ENCODE data around the gene C1orf159.
A peak's percentile ranks its signal among the peaks of the same experiment; 100 is the strongest.

Gene C1orf159

DNA sequence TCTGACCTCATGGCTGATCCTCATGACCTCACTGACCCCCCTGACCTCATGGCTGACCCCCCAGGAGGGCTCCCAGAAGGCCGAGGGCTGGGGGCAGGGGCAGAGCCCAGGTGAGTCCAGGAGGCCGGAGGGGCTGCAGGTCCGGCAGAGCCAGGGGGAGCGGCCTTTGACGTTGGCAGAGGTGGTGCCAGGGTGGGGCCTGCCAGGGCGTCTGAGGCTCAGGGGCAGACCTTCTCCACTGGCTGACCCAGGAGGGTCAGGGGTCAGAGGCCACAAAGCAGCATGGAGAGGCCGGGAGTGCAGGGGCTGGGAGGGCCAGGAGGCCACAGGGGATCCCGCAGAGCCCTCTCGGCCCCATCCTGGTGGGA lies 29.6 kb upstream of the C1orf159 start:
- ChIA-PET POLR2A (no interaction called here), CTCF (no interaction called here)
- 0 out of 2 replicates have a peak, but pooled peaks have one; percentile 40 for TF ChIP-seq BCL11A (tag by site-specific recombination; IDR thresholded peaks at IDR 0.05; ENCODE audit: low read depth)
- no peak for TF ChIP-seq KLF1 (tag by site-specific recombination; IDR thresholded peaks at IDR 0.05)
- no peak for TF ChIP-seq ZNF473 (tag by site-specific recombination; IDR thresholded peaks at IDR 0.05)
- no peak for TF ChIP-seq ZNF114 (tag by site-specific recombination; IDR thresholded peaks at IDR 0.05)
- peak; percentile 52 for TF ChIP-seq ZNF585B (tag by site-specific recombination; IDR thresholded peaks at IDR 0.05)
- no peak for TF ChIP-seq ZNF626 (tag by site-specific recombination; IDR thresholded peaks at IDR 0.05)
- TF ChIP-seq, protein P1, sequence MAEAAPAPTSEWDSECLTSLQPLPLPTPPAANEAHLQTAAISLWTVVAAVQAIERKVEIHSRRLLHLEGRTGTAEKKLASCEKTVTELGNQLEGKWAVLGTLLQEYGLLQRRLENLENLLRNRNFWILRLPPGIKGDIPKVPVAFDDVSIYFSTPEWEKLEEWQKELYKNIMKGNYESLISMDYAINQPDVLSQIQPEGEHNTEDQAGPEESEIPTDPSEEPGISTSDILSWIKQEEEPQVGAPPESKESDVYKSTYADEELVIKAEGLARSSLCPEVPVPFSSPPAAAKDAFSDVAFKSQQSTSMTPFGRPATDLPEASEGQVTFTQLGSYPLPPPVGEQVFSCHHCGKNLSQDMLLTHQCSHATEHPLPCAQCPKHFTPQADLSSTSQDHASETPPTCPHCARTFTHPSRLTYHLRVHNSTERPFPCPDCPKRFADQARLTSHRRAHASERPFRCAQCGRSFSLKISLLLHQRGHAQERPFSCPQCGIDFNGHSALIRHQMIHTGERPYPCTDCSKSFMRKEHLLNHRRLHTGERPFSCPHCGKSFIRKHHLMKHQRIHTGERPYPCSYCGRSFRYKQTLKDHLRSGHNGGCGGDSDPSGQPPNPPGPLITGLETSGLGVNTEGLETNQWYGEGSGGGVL (tag by site-specific recombination; IDR thresholded peaks at IDR 0.05): no peak
- TF ChIP-seq, protein P2, sequence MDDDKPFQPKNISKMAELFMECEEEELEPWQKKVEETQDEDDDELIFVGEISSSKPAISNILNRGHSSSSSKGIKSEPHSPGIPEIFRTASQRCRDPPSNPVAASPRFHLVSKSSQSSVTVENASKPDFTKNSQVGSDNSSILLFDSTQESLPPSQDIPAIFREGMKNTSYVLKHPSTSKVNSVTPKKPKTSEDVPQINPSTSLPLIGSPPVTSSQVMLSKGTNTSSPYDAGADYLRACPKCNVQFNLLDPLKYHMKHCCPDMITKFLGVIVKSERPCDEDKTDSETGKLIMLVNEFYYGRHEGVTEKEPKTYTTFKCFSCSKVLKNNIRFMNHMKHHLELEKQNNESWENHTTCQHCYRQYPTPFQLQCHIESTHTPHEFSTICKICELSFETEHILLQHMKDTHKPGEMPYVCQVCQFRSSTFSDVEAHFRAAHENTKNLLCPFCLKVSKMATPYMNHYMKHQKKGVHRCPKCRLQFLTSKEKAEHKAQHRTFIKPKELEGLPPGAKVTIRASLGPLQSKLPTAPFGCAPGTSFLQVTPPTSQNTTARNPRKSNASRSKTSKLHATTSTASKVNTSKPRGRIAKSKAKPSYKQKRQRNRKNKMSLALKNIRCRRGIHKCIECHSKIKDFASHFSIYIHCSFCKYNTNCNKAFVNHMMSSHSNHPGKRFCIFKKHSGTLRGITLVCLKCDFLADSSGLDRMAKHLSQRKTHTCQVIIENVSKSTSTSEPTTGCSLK (tag by site-specific recombination; IDR thresholded peaks at IDR 0.05): no peak
- TF ChIP-seq BCL11B (tag by site-specific recombination; IDR thresholded peaks at IDR 0.05; ENCODE audit: low read depth): peak; percentile 9; the same call in 1 of the 2 replicates
- Histone ChIP-seq H3K9me3 (ENCODE audit: control insufficient read depth, insufficient read depth, low read depth, low read length) (no peaks in the 10 kb centered on the region), H3K36me3 (ENCODE audit: control insufficient read depth in 2 of 2, insufficient read depth in 1 of 2, low read length in 2 of 2) (no peaks in the 10 kb centered on the region), H3K4me3 (ENCODE audit: low read depth, low read length) (no peak overlapping the region), H3K4me1 (ENCODE audit: control insufficient read depth, insufficient read depth, low read length) (no peaks in the 10 kb centered on the region), H3K27ac (ENCODE audit: extremely low read depth, low read depth, low read length) (no peak overlapping the region)

DNA sequence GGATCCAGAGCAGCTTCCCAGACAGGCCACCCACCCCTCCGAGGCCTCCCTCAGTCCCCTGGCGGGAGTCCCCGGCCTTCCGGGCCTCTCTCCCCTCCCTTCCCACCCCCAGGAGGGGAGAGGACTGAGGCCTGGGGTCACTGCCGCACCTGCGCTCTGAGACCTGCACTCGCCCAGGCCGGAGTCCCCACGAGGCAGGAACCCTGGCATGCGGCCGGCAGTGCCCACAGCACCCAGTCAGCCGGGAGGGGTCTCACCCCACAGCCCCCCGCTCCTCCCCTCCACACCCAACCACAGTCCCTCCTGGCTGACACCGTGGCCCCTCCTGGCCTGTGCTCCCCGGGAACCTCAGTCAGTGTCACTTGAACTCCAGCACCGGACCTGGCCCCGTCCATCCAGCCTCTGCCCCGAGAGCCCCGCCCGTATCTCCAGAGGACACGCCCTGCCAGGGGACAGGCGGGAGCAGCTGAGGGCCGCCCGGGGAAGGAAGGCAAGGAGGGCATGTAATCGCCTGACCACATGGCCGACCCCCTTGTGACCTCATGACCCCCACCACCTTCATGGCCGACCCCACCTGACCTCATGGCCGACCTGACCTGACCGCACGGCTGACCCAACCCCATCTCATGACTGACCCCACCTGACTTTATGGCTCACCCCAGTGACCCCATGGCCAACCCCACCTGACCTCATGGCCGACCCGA lies 29.1 kb upstream of the C1orf159 start:
- no peaks in the 10 kb centered on the region for H3K4me1 ChIP-seq (ENCODE audit: control insufficient read depth, insufficient read depth, low read length)
- H3K9me3 ChIP-seq (ENCODE audit: control insufficient read depth, insufficient read depth, low read depth, low read length): no peaks in the 10 kb centered on the region
- TF ChIP-seq, protein P3, sequence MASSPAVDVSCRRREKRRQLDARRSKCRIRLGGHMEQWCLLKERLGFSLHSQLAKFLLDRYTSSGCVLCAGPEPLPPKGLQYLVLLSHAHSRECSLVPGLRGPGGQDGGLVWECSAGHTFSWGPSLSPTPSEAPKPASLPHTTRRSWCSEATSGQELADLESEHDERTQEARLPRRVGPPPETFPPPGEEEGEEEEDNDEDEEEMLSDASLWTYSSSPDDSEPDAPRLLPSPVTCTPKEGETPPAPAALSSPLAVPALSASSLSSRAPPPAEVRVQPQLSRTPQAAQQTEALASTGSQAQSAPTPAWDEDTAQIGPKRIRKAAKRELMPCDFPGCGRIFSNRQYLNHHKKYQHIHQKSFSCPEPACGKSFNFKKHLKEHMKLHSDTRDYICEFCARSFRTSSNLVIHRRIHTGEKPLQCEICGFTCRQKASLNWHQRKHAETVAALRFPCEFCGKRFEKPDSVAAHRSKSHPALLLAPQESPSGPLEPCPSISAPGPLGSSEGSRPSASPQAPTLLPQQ (tag by site-specific recombination; IDR thresholded peaks at IDR 0.05): peak; percentile 8; the same call in 1 of the 2 replicates
- no peak for TF ChIP-seq ZNF76 (tag by site-specific recombination; IDR thresholded peaks at IDR 0.05; ENCODE audit: borderline replicate concordance, low read depth)
- TF ChIP-seq, protein P4, sequence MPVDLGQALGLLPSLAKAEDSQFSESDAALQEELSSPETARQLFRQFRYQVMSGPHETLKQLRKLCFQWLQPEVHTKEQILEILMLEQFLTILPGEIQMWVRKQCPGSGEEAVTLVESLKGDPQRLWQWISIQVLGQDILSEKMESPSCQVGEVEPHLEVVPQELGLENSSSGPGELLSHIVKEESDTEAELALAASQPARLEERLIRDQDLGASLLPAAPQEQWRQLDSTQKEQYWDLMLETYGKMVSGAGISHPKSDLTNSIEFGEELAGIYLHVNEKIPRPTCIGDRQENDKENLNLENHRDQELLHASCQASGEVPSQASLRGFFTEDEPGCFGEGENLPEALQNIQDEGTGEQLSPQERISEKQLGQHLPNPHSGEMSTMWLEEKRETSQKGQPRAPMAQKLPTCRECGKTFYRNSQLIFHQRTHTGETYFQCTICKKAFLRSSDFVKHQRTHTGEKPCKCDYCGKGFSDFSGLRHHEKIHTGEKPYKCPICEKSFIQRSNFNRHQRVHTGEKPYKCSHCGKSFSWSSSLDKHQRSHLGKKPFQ (tag by site-specific recombination; IDR thresholded peaks at IDR 0.05): no peak
- TF ChIP-seq KLF1 (tag by site-specific recombination; IDR thresholded peaks at IDR 0.05): peak; percentile 83
- no peak for TF ChIP-seq ZNF776 (tag by site-specific recombination; IDR thresholded peaks at IDR 0.05; ENCODE audit: borderline replicate concordance)
- TF ChIP-seq BCL11A (tag by site-specific recombination; IDR thresholded peaks at IDR 0.05; ENCODE audit: low read depth): peak; percentile 99
- TF ChIP-seq ZNF701 (tag by site-specific recombination; IDR thresholded peaks at IDR 0.05): no peak
- peak; percentile 42; the same call in 1 of the 2 replicates for TF ChIP-seq KLF8 (tag by site-specific recombination; IDR thresholded peaks at IDR 0.05)
- TF ChIP-seq KLF9 (tag by site-specific recombination; IDR thresholded peaks at IDR 0.05; ENCODE audit: low read depth): 0 out of 2 replicates have a peak, but pooled peaks have one; percentile 40
- no peak for TF ChIP-seq ZNF19 (tag by site-specific recombination; IDR thresholded peaks at IDR 0.05; ENCODE audit: low read depth)
- 0 out of 2 replicates have a peak, but pooled peaks have one; percentile 8 for TF ChIP-seq GLIS2 (tag by site-specific recombination; IDR thresholded peaks at IDR 0.05)
- peak; percentile 100 for TF ChIP-seq BCL11B (tag by site-specific recombination; IDR thresholded peaks at IDR 0.05; ENCODE audit: low read depth)
- TF ChIP-seq, protein P5, sequence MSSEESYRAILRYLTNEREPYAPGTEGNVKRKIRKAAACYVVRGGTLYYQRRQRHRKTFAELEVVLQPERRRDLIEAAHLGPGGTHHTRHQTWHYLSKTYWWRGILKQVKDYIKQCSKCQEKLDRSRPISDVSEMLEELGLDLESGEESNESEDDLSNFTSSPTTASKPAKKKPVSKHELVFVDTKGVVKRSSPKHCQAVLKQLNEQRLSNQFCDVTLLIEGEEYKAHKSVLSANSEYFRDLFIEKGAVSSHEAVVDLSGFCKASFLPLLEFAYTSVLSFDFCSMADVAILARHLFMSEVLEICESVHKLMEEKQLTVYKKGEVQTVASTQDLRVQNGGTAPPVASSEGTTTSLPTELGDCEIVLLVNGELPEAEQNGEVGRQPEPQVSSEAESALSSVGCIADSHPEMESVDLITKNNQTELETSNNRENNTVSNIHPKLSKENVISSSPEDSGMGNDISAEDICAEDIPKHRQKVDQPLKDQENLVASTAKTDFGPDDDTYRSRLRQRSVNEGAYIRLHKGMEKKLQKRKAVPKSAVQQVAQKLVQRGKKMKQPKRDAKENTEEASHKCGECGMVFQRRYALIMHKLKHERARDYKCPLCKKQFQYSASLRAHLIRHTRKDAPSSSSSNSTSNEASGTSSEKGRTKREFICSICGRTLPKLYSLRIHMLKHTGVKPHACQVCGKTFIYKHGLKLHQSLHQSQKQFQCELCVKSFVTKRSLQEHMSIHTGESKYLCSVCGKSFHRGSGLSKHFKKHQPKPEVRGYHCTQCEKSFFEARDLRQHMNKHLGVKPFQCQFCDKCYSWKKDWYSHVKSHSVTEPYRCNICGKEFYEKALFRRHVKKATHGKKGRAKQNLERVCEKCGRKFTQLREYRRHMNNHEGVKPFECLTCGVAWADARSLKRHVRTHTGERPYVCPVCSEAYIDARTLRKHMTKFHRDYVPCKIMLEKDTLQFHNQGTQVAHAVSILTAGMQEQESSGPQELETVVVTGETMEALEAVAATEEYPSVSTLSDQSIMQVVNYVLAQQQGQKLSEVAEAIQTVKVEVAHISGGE (tag by site-specific recombination; conservative IDR thresholded peaks at IDR 0.05; ENCODE audit: low read depth): no peak
- no peak for TF ChIP-seq KLF10 (tag by site-specific recombination; IDR thresholded peaks at IDR 0.05)
- no peak for TF ChIP-seq ZBTB17 (tag by site-specific recombination; IDR thresholded peaks at IDR 0.05)
- no peak for TF ChIP-seq ZNF585B (tag by site-specific recombination; IDR thresholded peaks at IDR 0.05)
- CTCF ChIA-PET: no interaction called here
- H3K27ac ChIP-seq (ENCODE audit: extremely low read depth, low read depth, low read length): no peak overlapping the region
- POLR2A ChIA-PET: no interaction called here
- H3K36me3 ChIP-seq (ENCODE audit: control insufficient read depth in 2 of 2, insufficient read depth in 1 of 2, low read length in 2 of 2): no peaks in the 10 kb centered on the region
- no peak overlapping the region for H3K4me3 ChIP-seq (ENCODE audit: low read depth, low read length)
